ENCODE measurements around the gene THAP7.

- TF ChIP-seq CTCF (IDR thresholded peaks at IDR 0.05) (peak in 2 of 6 experiments; percentile 33), POLR2A (IDR thresholded peaks at IDR 0.05) (no peak)
Measured at GRCh38 chr22:21020802-21021429, 19.0 kb upstream of the THAP7 start.

Data from adrenal gland (tissue), 5 donors.